ENCODE results near the gene MXRA8. TPM values are rescaled to one million over a fixed set of nuclear protein-coding genes. Genes with fewer than 3 reads are reported as not detected.

The MXRA8 gene
- total RNA-seq, 4 donors from 2014 or later: 18.6 to 43.5 (median 21.9) TPM

DNA sequence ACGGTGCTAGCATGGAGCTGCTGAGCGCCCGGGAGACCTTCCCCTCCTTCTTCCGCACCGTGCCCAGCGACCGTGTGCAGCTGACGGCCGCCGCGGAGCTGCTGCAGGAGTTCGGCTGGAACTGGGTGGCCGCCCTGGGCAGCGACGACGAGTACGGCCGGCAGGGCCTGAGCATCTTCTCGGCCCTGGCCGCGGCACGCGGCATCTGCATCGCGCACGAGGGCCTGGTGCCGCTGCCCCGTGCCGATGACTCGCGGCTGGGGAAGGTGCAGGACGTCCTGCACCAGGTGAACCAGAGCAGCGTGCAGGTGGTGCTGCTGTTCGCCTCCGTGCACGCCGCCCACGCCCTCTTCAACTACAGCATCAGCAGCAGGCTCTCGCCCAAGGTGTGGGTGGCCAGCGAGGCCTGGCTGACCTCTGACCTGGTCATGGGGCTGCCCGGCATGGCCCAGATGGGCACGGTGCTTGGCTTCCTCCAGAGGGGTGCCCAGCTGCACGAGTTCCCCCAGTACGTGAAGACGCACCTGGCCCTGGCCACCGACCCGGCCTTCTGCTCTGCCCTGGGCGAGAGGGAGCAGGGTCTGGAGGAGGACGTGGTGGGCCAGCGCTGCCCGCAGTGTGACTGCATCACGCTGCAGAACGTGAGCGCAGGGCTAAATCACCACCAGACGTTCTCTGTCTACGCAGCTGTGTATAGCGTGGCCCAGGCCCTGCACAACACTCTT lies 26.2 kb downstream of the MXRA8 start:
- Histone ChIP-seq H3K4me1 (peaks cover 40% of the 10 kb centered on the region), H3K4me3 (peak overlapping the region; percentile 27)
- 66% methylated on average over 32 of the region's 57 CpGs for WGBS

DNA sequence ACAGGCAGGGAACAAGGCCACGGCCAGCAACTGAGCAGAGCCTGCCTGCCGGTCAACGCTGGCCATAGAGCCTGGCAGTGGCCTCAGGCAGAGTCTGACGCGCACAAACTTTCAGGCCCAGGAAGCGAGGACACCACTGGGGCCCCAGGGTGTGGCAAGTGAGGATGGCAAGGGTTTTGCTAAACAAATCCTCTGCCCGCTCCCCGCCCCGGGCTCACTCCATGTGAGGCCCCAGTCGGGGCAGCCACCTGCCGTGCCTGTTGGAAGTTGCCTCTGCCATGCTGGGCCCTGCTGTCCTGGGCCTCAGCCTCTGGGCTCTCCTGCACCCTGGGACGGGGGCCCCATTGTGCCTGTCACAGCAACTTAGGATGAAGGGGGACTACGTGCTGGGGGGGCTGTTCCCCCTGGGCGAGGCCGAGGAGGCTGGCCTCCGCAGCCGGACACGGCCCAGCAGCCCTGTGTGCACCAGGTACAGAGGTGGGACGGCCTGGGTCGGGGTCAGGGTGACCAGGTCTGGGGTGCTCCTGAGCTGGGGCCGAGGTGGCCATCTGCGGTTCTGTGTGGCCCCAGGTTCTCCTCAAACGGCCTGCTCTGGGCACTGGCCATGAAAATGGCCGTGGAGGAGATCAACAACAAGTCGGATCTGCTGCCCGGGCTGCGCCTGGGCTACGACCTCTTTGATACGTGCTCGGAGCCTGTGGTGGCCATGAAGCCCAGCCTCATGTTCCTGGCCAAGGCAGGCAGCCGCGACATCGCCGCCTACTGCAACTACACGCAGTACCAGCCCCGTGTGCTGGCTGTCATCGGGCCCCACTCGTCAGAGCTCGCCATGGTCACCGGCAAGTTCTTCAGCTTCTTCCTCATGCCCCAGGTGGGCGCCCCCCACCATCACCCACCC lies 27.0 kb downstream of the MXRA8 start, which contains the start of gene TAS1R3:
TAS1R3 (plus strand) TSS at position 213 of the 898 bp plus-strand sequence; CDS start at position 279, 66 bp downstream.
- peaks cover 29% of the 10 kb centered on the region for H3K36me3 ChIP-seq
- no peak for DNase-seq (ENCODE audit: low spot score in 2 of 2)
- 35% methylated on average over 17 of the region's 41 CpGs for WGBS
- no peaks in the 10 kb centered on the region for H3K27me3 ChIP-seq
- no peak for TF ChIP-seq POLR2A (IDR thresholded peaks at IDR 0.05)
- TF ChIP-seq, protein P1, sequence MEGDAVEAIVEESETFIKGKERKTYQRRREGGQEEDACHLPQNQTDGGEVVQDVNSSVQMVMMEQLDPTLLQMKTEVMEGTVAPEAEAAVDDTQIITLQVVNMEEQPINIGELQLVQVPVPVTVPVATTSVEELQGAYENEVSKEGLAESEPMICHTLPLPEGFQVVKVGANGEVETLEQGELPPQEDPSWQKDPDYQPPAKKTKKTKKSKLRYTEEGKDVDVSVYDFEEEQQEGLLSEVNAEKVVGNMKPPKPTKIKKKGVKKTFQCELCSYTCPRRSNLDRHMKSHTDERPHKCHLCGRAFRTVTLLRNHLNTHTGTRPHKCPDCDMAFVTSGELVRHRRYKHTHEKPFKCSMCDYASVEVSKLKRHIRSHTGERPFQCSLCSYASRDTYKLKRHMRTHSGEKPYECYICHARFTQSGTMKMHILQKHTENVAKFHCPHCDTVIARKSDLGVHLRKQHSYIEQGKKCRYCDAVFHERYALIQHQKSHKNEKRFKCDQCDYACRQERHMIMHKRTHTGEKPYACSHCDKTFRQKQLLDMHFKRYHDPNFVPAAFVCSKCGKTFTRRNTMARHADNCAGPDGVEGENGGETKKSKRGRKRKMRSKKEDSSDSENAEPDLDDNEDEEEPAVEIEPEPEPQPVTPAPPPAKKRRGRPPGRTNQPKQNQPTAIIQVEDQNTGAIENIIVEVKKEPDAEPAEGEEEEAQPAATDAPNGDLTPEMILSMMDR (IDR thresholded peaks at IDR 0.05): no peak
- TF ChIP-seq POLR2AphosphoS5 (IDR thresholded peaks at IDR 0.05): no peak
- no peak for TF ChIP-seq EP300 (IDR thresholded peaks at IDR 0.05)
- no peak within 1 kb of the TSS for H3K27ac ChIP-seq
- H3K4me3 ChIP-seq: no peak within 1 kb of the TSS
- peaks cover 46% of the 10 kb centered on the region for H3K4me1 ChIP-seq
- H3K9me3 ChIP-seq: no peaks in the 10 kb centered on the region

More for the DNA sequence above, 26.2 kb downstream of the MXRA8 start:
- Histone ChIP-seq H3K36me3 (peaks cover 33% of the 10 kb centered on the region), H3K9me3 (no peaks in the 10 kb centered on the region), H3K27ac (no peak overlapping the region), H3K27me3 (no peaks in the 10 kb centered on the region)
- TF ChIP-seq EP300 (IDR thresholded peaks at IDR 0.05) (no peak), POLR2AphosphoS5 (IDR thresholded peaks at IDR 0.05) (no peak), POLR2A (IDR thresholded peaks at IDR 0.05) (no peak)
- TF ChIP-seq, protein P1 (IDR thresholded peaks at IDR 0.05): no peak
- DNase-seq (ENCODE audit: low spot score in 2 of 2): no peak

DNA sequence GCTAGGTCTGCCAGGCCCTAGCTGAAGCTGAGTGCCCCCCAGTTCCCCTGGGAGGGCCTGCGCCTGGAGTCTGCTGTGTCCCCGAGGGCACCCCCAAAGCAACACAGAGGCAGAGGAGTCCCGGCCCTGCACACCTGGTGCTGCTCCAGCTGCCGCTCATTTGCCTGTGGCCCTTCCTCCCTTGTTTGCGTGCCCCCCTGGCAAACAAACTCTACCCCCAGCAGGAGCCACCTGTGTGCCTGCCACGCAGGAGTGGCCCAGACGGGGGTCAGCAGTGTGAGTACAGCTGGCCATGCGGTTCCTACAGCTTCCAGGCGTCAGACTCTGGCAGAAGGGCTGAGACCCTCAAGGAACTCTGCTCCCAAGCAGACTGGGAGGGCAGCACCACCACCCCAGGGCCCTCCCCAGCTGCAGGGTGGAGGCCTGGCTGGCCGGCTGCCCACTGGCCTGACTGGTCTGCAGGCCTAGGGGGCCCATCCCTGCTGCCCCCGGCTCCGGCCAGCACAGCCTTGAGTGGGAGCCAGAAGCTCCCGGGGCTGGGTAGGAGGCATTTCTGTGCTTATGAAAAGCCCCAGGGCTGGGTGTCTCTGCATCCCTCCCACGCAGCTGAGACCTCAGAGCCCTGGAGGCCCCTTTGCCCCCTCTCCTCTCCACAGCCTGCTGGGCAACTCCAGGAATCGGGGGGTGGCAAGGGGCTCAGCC lies 27.8 kb downstream of the MXRA8 start:
- Histone ChIP-seq H3K27ac (no peak overlapping the region), H3K4me1 (peaks cover 54% of the 10 kb centered on the region), H3K4me3 (no peak overlapping the region), H3K9me3 (no peaks in the 10 kb centered on the region), H3K27me3 (no peaks in the 10 kb centered on the region), H3K36me3 (peaks cover 21% of the 10 kb centered on the region)
- no peak for DNase-seq (ENCODE audit: low spot score in 2 of 2)
- 75% methylated on average over 5 of the region's 15 CpGs for WGBS
- TF ChIP-seq, protein P1 (IDR thresholded peaks at IDR 0.05): no peak
- TF ChIP-seq POLR2AphosphoS5 (IDR thresholded peaks at IDR 0.05) (no peak), EP300 (IDR thresholded peaks at IDR 0.05) (no peak), POLR2A (IDR thresholded peaks at IDR 0.05) (no peak)

DNA sequence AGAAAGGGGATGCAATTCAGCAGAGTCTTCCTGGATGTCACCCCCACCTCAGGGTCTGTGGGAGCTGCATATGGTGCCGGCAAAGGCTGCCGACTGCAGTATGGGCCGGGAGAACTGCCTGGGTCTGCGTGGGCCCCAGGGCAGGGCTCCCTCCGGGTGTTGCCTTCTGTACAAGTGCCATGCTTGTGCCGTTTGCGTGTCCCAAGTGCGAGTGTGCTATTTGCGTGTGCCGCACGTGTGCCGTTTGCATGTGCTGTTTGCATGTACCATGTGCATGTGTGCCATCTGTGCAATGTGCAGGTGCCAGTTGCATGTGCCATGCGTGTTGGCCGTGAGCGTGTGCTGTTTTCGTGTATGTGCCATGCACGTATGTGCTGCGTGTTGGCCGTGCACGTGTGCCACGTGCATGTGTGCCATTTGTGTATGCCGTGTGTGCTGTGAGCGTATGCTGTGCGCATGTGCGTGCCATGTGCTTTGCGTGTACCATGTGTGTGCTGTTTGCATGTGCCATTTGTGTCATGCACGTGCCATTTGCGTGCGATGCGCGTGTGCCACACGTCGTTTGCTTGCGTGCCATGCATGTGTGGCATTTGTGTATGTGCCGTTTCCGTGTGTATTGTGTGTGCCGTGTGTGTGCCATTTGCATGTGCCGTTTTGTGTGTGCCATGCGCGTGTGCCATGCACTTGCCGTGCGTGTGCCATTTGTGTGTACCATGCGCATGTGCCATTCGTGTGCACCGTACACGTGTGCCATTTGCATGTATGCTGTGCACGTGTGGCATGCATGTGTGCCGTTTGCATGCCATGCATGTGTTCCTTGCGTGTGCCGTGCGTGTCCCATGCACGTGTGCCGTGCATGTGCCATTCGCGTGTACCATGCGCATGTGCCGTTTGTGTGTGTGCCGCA lies 28.8 kb downstream of the MXRA8 start:
- H3K27me3 ChIP-seq: no peaks in the 10 kb centered on the region
- peaks cover 60% of the 10 kb centered on the region for H3K4me1 ChIP-seq
- H3K36me3 ChIP-seq: peaks cover 18% of the 10 kb centered on the region
- no peak overlapping the region for H3K4me3 ChIP-seq
- no peaks in the 10 kb centered on the region for H3K9me3 ChIP-seq
- WGBS: 88% methylated on average over 41 of the region's 58 CpGs
- no peak for DNase-seq (ENCODE audit: low spot score in 2 of 2)
- no peak overlapping the region for H3K27ac ChIP-seq
- no peak for TF ChIP-seq POLR2AphosphoS5 (IDR thresholded peaks at IDR 0.05)
- TF ChIP-seq POLR2A (IDR thresholded peaks at IDR 0.05): no peak
- TF ChIP-seq EP300 (IDR thresholded peaks at IDR 0.05): no peak
- TF ChIP-seq, protein P1 (IDR thresholded peaks at IDR 0.05): no peak
